Astrocyte (in vitro differentiated cells and primary cell): ENCODE measurements around the gene DRICH1. TPM values are rescaled to one million over a fixed set of nuclear protein-coding genes. Genes with fewer than 3 reads are reported as not detected.

Experiments used
- DNase-seq: peaks from one replicate; pipeline ENCODE4 v3.0.0-alpha.2; 2010; ENCODE audit warnings: low read depth
- FAIRE-seq: peaks from 2 replicates; lab custom pipeline; 2011; peaks lifted over from hg19 to GRCh38; lab: Jason Lieb, UNC
- H2AFZ ChIP-seq: 2 replicates; pipeline ENCODE4 v1.6.0; 2012; ENCODE audit warnings: low read depth, low read length, inconsistent platforms
- H3K27ac ChIP-seq: 2 replicates; pipeline ENCODE4 v1.5.1; 2011; ENCODE audit warnings: low read depth, low read length, inconsistent platforms
- H3K27me3 ChIP-seq: 2 replicates; pipeline ENCODE4 v1.6.0; 2011; ENCODE audit warnings: low read length, inconsistent platforms; ENCODE audit not compliant: insufficient read depth
- H3K36me3 ChIP-seq: 2 replicates; pipeline ENCODE4 v1.5.1; 2011; ENCODE audit warnings: low read length, inconsistent platforms; ENCODE audit not compliant: insufficient read depth
- H3K4me1 ChIP-seq: 2 replicates; pipeline ENCODE4 v1.5.1; 2011; ENCODE audit warnings: low read length, inconsistent platforms; ENCODE audit not compliant: insufficient read depth
- H3K4me2 ChIP-seq: 2 replicates; pipeline ENCODE4 v1.6.0; 2012; ENCODE audit warnings: low read length, inconsistent platforms
- H3K4me3 ChIP-seq: 2 replicates; pipeline ENCODE4 v1.5.1; 2011; ENCODE audit warnings: low read depth, mild to moderate bottlenecking, low read length, inconsistent platforms; ENCODE audit not compliant: insufficient read depth
- H3K79me2 ChIP-seq: 2 replicates; pipeline ENCODE4 v1.6.0; 2012; ENCODE audit warnings: mild to moderate bottlenecking, low read length, inconsistent platforms; ENCODE audit not compliant: insufficient read depth
- H3K9ac ChIP-seq: 2 replicates; pipeline ENCODE4 v1.6.0; 2012; ENCODE audit warnings: mild to moderate bottlenecking, low read length, inconsistent platforms
- H3K9me3 ChIP-seq: 2 replicates; pipeline ENCODE4 v1.5.1; 2012; ENCODE audit warnings: low read depth, mild to moderate bottlenecking, low read length, inconsistent platforms; ENCODE audit not compliant: insufficient read depth
- H4K20me1 ChIP-seq: 2 replicates; pipeline ENCODE4 v1.6.0; 2012; ENCODE audit warnings: low read length, inconsistent platforms; ENCODE audit not compliant: insufficient read depth
- H3K27ac Mint-ChIP-seq: one replicate; pipeline ENCODE4 v1.8.0; 2021; ENCODE audit warnings: mild to moderate bottlenecking, mixed read lengths; ENCODE audit not compliant: unreplicated experiment
- H3K27me3 Mint-ChIP-seq: one replicate; pipeline ENCODE4 v1.8.0; 2021; ENCODE audit warnings: low read depth, mixed read lengths; ENCODE audit not compliant: unreplicated experiment
- H3K36me3 Mint-ChIP-seq: one replicate; pipeline ENCODE4 v1.8.0; 2021; ENCODE audit warnings: low read depth, mixed read lengths; ENCODE audit not compliant: unreplicated experiment
- H3K4me1 Mint-ChIP-seq: one replicate; pipeline ENCODE4 v1.8.0; 2021; ENCODE audit warnings: low read depth, mixed read lengths; ENCODE audit not compliant: unreplicated experiment
- H3K4me3 Mint-ChIP-seq: one replicate; pipeline ENCODE4 v1.8.0; 2021; ENCODE audit warnings: mild to moderate bottlenecking, moderate library complexity, mixed read lengths; ENCODE audit not compliant: unreplicated experiment
- H3K9me3 Mint-ChIP-seq: one replicate; pipeline ENCODE4 v1.8.0; 2021; ENCODE audit warnings: mild to moderate bottlenecking, mixed read lengths; ENCODE audit not compliant: unreplicated experiment
- CTCF ChIP-seq: IDR thresholded peaks from 2 replicates; pipeline ENCODE4 v1.5.1; 2011; ENCODE audit warnings: low read depth, mild to moderate bottlenecking, inconsistent platforms, low read length, moderate library complexity; ENCODE audit not compliant: insufficient read depth
- EZH2 ChIP-seq: IDR thresholded peaks from 2 replicates; pipeline ENCODE4 v1.6.1; 2012; ENCODE audit warnings: mild to moderate bottlenecking, low read length, inconsistent platforms; ENCODE audit not compliant: insufficient read depth
- total RNA-seq: library from RNA; stranded (reverse); gene quantifications from 2 replicates; pipeline ENCODE4 v1.2.1, GENCODE V29; 2021

Gene DRICH1
- total RNA-seq, 1 donor from 2014 or later: not detected

- H3K27ac Mint-ChIP-seq: no peak overlapping the region
- H3K4me1 Mint-ChIP-seq: no peaks in the 10 kb centered on the region
- no peaks in the 10 kb centered on the region for H3K4me1 ChIP-seq
- FAIRE-seq (no peak), DNase-seq (no peak)
- H3K4me3 Mint-ChIP-seq: no peak overlapping the region
- no peak overlapping the region for H2AFZ ChIP-seq
- H3K9me3 Mint-ChIP-seq: peaks cover 3% of the 10 kb centered on the region
- H3K9ac ChIP-seq: no peak overlapping the region
- H3K9me3 ChIP-seq: no peaks in the 10 kb centered on the region
- peaks cover 35% of the 10 kb centered on the region for H3K27me3 Mint-ChIP-seq
- H3K4me3 ChIP-seq: no peak overlapping the region
- no peaks in the 10 kb centered on the region for H3K36me3 ChIP-seq
- H3K27me3 ChIP-seq: peaks cover 6% of the 10 kb centered on the region
- H3K4me2 ChIP-seq: no peak overlapping the region
- H3K79me2 ChIP-seq: no peaks in the 10 kb centered on the region
- peaks cover 3% of the 10 kb centered on the region for H3K36me3 Mint-ChIP-seq
- H3K27ac ChIP-seq: no peak overlapping the region
- TF ChIP-seq EZH2 (no peak), CTCF (no peak)
- no peaks in the 10 kb centered on the region for H4K20me1 ChIP-seq
Measured at GRCh38 chr22:23583153-23583552, 49.0 kb downstream of the DRICH1 start.

GRCh38 chr22:23581260-23581650, 50.9 kb downstream of the DRICH1 start:
- Histone ChIP-seq H3K9me3 (no peaks in the 10 kb centered on the region), H3K4me3 (no peak overlapping the region), H3K9ac (no peak overlapping the region), H4K20me1 (no peaks in the 10 kb centered on the region), H3K27ac (no peak overlapping the region), H3K4me1 (no peaks in the 10 kb centered on the region), H3K79me2 (no peaks in the 10 kb centered on the region), H2AFZ (no peak overlapping the region), H3K36me3 (no peaks in the 10 kb centered on the region), H3K4me2 (no peak overlapping the region), H3K27me3 (peaks cover 6% of the 10 kb centered on the region)
- no peaks in the 10 kb centered on the region for H3K4me1 Mint-ChIP-seq
- H3K27ac Mint-ChIP-seq: no peak overlapping the region
- TF ChIP-seq CTCF: no peak
- TF ChIP-seq EZH2: no peak
- H3K4me3 Mint-ChIP-seq: no peak overlapping the region
- H3K36me3 Mint-ChIP-seq: peaks cover 3% of the 10 kb centered on the region
- H3K27me3 Mint-ChIP-seq: peaks cover 37% of the 10 kb centered on the region
- peaks cover 3% of the 10 kb centered on the region for H3K9me3 Mint-ChIP-seq
- no peak for DNase-seq
- no peak for FAIRE-seq

GRCh38 chr22:23580576-23581259, 51.4 kb downstream of the DRICH1 start:
- DNase-seq (no peak), FAIRE-seq (no peak)
- peaks cover 3% of the 10 kb centered on the region for H3K36me3 Mint-ChIP-seq
- H3K27ac Mint-ChIP-seq: no peak overlapping the region
- Histone ChIP-seq H3K4me3 (no peak overlapping the region), H3K27me3 (peaks cover 6% of the 10 kb centered on the region), H2AFZ (no peak overlapping the region), H3K79me2 (no peaks in the 10 kb centered on the region), H3K4me1 (no peaks in the 10 kb centered on the region), H4K20me1 (no peaks in the 10 kb centered on the region), H3K9me3 (no peaks in the 10 kb centered on the region), H3K36me3 (no peaks in the 10 kb centered on the region), H3K27ac (no peak overlapping the region), H3K9ac (no peak overlapping the region), H3K4me2 (no peak overlapping the region)
- peaks cover 40% of the 10 kb centered on the region for H3K27me3 Mint-ChIP-seq
- no peaks in the 10 kb centered on the region for H3K4me1 Mint-ChIP-seq
- TF ChIP-seq CTCF (no peak), EZH2 (no peak)
- H3K4me3 Mint-ChIP-seq: no peak overlapping the region
- H3K9me3 Mint-ChIP-seq: peaks cover 3% of the 10 kb centered on the region
